Measurements from ENCODE around the gene CASP8.

DNA sequence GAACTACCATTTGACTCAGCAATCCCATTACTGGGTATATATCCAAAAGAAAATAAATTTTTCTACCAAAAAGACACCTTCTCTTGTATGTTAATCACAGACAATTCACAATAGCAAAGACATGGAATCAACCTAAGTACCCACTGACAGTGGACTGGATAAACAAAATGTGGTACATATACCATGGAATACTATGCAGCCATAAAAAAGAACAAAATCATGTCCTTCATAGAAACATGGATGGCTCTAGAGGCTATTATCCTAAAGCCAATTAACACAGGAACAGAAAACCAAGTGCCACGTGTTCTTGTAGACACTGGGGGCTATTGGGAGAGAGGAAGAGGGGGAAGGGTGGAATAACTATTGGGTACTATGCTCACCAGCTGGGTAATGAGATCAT lies 69.1 kb downstream of the CASP8 start:
- TF ChIP-seq EZH2 (IDR thresholded peaks at IDR 0.05; ENCODE audit: borderline replicate concordance, low read depth, low read length, severe bottlenecking), result no peak
- TF ChIP-seq, protein P1, sequence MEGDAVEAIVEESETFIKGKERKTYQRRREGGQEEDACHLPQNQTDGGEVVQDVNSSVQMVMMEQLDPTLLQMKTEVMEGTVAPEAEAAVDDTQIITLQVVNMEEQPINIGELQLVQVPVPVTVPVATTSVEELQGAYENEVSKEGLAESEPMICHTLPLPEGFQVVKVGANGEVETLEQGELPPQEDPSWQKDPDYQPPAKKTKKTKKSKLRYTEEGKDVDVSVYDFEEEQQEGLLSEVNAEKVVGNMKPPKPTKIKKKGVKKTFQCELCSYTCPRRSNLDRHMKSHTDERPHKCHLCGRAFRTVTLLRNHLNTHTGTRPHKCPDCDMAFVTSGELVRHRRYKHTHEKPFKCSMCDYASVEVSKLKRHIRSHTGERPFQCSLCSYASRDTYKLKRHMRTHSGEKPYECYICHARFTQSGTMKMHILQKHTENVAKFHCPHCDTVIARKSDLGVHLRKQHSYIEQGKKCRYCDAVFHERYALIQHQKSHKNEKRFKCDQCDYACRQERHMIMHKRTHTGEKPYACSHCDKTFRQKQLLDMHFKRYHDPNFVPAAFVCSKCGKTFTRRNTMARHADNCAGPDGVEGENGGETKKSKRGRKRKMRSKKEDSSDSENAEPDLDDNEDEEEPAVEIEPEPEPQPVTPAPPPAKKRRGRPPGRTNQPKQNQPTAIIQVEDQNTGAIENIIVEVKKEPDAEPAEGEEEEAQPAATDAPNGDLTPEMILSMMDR (IDR thresholded peaks at IDR 0.05; ENCODE audit: borderline replicate concordance, extremely low read depth, low read length, poor library complexity, severe bottlenecking), result no peak

All from DND-41 (cell line).